Stimulated activated CD4-positive, alpha-beta T cell treated with anti-CD3 and anti-CD28 coated beads, TNF-alpha, amount 100 ng/mL, for 24 hours (primary cell): Measurements from ENCODE around the gene SURF4.
A peak's percentile ranks its signal among the peaks of the same experiment; 100 is the strongest.

Experiments used
- DNase-seq, 3 experiments: peaks; one replicate each; pipeline ENCODE4 v3.0.0-alpha.2; 2020; ENCODE audit warnings: low read depth in 3 of 3

Gene SURF4

DNA sequence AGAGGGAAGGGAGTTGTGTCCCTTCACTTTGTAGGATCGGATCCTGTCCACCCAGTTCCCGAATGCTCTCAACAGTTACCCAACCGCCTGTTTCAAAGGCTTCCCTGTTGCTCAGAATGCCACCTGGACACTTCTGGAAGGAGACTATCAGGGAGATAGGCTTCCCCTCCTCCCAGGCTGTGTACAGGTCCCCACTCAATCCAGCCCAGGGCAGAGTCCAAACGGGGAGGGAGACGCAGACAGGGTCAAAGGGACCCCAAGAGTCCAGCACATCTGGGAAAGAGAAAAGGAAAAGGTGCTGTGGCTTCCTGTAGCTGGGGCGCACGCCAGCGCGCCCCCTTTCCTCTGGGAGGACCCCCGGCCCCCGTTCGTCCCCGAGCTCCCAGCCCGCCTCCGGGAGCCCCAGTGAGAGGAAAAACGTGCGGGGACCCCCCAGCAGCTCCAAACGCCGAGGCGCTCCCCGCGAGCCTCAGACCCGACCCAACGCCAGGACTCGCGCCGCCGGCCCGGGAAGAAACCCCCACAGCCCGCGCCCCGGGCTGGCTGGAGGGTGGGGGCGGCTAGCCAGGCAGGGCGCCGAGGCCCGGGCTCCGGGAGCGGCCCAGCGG is 640 bp downstream of the SURF4 start:
- no peak for DNase-seq

DNA sequence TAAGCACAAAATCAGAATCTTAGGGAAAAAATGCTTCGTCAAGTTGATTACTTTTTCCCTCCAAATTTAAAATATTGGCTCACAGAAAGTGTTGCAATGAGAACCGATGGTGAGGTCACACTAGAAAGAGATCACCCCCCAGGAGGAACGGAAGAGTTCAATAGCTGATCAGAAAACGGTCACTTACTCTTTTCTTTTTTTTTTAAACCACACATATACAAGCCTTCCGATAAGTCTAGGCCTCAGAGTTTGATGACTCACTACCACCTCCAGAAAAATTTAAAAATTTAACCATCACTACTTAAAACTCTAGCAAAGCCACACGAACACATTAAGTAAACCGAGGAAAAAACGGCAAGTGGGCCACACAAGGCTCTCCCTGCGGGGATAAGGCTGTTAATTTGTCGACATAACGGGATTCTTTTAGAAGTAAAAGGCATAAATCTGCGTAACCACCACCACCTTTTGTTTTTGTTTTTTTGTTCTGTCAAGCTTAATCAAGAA is 1.2 kb downstream of the SURF4 start:
- DNase-seq: no peak

GRCh38 chr9:133372144-133372543 is 3.7 kb downstream of the SURF4 start:
- no peak for DNase-seq

DNA sequence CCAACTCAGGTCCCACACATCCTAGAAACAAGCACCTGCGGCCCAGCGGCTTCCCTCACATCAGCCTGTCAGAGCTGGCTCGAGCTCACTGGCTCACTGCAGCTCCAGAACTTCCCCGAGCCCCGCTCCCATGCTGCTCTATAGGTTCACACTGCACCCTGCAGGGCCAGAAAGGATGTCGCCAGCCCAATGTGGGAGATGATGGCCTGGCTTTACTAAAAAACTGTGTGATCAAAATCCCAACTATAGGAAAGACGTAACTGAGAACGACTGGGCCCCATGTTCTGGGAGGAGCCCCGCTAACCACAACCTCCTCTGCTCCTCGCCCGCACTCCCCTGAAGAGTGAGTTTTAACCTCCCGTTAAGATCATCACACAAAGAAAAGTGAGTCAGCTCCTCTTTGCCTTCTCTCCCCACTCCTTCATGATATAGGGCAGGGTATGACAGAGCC is 4.6 kb downstream of the SURF4 start:
- peak; percentile 60 to 81 (median 72) for DNase-seq

DNA sequence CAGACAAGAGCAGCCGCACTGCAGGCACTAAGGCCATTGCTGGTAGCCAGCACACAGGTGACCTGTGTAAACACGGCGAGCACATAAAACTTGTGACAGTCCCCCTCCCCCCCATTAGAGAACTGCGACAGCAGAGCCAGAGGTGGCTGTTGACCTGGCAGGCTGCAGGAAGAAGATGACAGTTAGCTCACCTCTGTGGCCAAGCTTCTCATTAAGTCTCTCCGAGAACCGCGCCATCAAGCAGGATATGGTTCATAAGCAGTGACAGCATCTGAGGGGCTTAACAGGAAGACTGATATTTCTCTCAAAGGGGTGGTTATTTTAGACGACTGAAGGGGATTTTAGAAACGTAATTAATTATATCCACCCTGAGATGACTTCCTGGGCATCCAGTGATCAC is 5.2 kb downstream of the SURF4 start:
- no peak for DNase-seq

DNA sequence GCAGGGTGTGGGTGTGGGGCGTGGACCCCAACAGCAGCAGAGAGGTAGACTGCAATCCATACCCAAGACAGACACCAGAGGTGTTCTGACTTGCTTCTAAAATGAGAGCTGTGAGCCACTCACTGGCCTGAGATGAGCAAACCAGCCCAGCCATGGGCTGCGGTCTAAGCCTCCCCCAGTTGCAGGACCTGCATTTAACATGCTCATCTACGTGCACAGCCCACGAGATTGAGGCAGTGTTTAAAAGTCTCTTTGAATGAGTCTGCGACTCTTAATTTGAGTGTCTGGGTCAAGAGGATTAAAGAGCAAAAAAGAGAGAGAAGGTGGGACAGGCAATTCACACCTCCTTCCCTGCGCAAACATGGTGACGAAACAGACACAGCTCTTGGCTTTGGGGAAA is 5.9 kb downstream of the SURF4 start:
- DNase-seq: no peak

DNA sequence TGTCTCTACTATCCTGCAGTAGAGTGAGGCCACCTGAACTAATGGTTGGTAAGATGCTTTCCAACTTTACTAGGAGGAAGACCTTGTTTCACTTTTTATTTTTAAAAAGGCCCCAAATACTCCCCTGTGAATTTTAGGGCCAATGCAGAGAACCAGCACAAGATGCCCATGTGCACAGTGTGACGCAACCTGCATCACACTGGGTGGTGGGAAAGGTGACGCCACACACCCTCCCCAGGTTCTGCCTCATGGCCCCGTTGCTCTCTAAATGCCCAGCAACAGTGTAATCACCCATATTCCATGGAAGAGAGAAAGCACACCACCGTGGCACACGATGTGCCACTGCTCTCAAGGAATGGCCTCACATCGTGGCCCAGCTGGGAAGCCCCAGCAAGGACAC is 6.4 kb downstream of the SURF4 start:
- DNase-seq: no peak

DNA sequence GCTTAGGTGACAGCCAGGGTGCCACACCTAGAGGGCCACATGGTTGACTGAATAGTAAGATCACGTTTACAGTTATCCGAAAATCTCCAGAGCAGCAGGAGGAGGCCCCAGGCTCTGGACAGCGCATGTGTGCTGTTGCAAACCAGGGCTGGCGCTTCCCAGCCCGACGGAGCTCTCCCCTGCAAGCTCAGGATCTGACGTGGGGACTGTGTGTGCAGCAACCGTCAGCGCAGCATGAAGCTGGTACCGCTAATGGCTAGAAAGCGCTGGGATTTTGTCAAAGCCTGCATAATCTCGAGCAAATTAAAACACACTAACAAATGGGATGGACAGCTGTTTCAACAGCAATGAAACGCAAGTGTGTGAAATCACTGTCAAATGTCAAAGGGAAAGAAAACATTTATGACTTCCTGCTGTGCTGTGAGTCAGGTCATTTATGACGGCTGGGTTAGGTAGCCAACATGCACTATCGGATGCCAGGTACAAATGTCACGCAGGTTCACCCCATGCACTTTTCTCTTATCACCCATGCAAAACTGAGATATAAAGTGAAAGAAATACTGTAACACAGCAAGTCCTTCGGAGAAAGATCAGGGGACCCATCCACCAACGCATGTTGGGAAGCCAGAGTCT is 7.5 kb downstream of the SURF4 start:
- DNase-seq: no peak

GRCh38 chr9:133367778-133368177 is 8.1 kb downstream of the SURF4 start:
- DNase-seq: no peak

GRCh38 chr9:133367221-133367620 is 8.6 kb downstream of the SURF4 start:
- no peak for DNase-seq

DNA sequence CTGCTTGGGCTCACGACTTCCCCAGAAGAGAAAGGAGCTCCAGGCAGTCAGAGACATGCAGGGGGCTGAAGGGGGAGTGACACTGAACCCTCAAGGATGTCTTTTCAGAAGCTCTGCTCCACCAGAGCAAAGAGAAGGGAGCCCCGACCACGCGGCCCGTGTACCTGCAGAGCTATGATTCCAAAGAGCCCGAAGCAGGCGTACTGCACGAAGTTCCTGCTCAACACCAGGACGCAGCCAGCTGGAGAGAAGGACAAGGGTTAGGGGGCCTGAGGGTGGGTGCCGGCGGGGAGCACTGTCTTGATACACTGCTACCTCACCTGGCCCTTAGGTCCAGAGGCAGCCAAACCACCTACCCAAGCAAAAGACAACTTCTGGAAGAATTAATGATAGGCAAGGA is 9.4 kb downstream of the SURF4 start:
- DNase-seq: no peak

GRCh38 chr9:133362359-133363044 is 13.4 kb downstream of the SURF4 start:
- DNase-seq: no peak

- no peak for DNase-seq
Observed at GRCh38 chr9:133361507-133362092, 14.3 kb downstream of the SURF4 start.

GRCh38 chr9:133360400-133361393 is 15.2 kb downstream of the SURF4 start:
- DNase-seq: no peak

- no peak for DNase-seq
Observed at GRCh38 chr9:133359399-133360175, 16.3 kb downstream of the SURF4 start.

GRCh38 chr9:133357656-133358055 is 18.2 kb downstream of the SURF4 start:
- DNase-seq: no peak

DNA sequence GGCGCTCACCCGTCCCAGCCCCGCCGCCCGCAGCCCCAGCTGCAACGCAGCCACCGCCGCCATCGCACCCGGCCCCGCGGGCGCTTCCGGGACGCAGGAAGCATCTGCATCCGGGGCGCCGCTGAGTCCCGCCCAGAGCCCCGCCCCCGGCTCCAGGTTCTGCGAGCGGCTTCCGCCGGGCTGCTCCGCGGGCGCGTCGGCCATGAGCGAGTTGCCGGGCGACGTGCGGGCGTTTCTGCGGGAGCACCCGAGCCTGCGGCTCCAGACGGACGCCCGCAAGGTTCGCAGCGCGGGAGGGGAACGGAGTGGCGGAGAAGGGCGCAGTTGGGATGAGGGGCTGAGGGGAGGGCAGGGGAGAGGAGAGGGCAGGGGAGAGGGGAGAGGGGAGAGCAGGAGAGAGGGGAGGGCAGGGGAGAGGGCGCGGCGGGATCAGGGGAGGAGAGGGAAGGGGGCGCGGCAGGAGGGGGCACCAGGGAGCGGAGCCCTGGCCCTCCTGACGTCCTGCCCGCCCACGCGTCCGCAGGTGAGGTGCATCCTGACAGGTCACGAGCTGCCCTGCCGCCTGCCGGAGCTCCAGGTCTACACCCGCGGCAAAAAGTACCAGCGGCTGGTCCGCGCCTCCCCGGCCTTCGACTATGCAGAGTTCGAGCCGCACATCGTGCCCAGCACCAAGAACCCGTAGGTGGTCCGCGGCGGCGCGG is 19.3 kb downstream of the SURF4 start, which contains the start of the genes SURF1 and SURF2:
Gene SURF1, minus strand, starts transcription at position 97 of the 701 bp plus-strand sequence. Its CDS starts 34 bp downstream, at position 63.
Gene SURF2, plus strand, starts transcription at position 160 of the 701 bp plus-strand sequence. Its CDS starts 43 bp downstream, at position 203.
- peak; percentile 84 to 92 (median 85) for DNase-seq

DNA sequence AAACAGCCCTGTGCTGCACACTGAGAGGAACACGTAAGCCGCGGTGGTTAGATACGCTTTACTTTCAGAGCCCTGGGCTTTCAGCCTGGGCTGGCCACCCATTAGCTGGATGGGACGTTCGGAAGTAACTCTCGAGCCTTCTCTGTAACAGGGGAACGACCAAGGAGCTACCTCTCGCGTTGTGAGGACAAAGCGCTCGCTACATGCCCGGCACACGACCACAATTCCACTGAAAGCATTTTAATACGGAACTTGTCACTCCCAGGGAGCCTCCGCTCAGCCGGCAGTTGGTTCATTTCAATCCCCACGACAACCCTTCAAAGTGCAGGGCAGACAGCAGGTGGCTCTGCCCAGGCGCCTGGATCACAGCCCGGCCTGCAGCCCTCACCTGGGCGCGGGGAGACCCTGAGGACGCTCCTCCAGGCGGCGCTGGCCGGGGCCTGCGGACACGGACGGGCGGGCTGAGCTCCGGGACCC is 19.9 kb downstream of the SURF4 start:
- no peak for DNase-seq

DNA sequence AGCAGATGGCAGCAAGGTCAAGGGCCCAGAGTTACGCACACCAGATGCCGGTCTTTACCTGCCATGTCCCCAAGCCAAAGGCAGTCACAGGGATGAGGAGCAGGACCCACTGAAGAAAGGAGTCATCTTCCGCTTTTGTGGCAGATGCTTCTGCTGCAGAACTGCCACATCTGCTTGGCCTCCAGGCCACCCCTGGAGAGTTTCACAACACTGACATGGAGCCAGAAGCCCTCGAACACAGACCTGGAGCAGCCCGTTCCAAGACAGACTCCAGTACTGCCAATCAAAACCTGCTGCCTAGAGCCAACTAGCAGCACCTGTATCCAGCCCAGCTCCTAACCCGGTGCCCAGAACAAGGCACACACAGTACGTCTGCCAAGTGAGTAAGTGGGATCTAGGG is 21.1 kb downstream of the SURF4 start:
- DNase-seq: no peak
